ENCODE measurements around the gene SIN3A. TPM values are rescaled to one million over a fixed set of nuclear protein-coding genes. Genes with fewer than 3 reads are reported as not detected.

The SIN3A gene
- total RNA-seq, 1 experiment from 2014 or later = 74.7 TPM

GRCh38 chr15:75348562-75349350 lies 102.7 kb downstream of the SIN3A start:
- H3K36me3 ChIP-seq (ENCODE audit: insufficient read depth, low read length, poor library complexity, severe bottlenecking) = no peaks in the 10 kb centered on the region
- H3K4me3 ChIP-seq (ENCODE audit: low read depth, low read length, poor library complexity, severe bottlenecking) = peak overlapping the region; percentile 94
- ChIA-PET POLR2A (ENCODE audit: low non-redundant PET) (no interaction called here), CTCF (no interaction called here)
- no peaks in the 10 kb centered on the region for H3K27me3 ChIP-seq (replicated peaks; ENCODE audit: insufficient read depth, low read depth, low read length, poor library complexity)
- H3K27ac ChIP-seq (ENCODE audit: low read depth, low read length, poor library complexity, severe bottlenecking) = peak overlapping the region; percentile 74
- peak; percentile 23 for DNase-seq (ENCODE audit: low spot score)
- BruUV-seq (replicated peaks) = no TSS peak
- intact Hi-C loops (cut with micrococcal nuclease; ENCODE audit: unreplicated experiment) = no loop called here
- TF ChIP-seq CTCF (conservative IDR thresholded peaks at IDR 0.05; ENCODE audit: low read depth, low read length) (no peak), EZH2 (IDR thresholded peaks at IDR 0.05; ENCODE audit: borderline replicate concordance, low read depth, low read length, poor library complexity, severe bottlenecking) (no peak)
- H3K9me3 ChIP-seq (ENCODE audit: low read depth, low read length, poor library complexity, severe bottlenecking) = no peaks in the 10 kb centered on the region
- peaks cover 6% of the 10 kb centered on the region for H3K4me1 ChIP-seq (ENCODE audit: insufficient read depth, low read length, poor library complexity, severe bottlenecking)

GRCh38 chr15:75348034-75348561 lies 103.4 kb downstream of the SIN3A start:
- POLR2A ChIA-PET (ENCODE audit: low non-redundant PET) = interaction anchor here (0.6 kb wide), 1 partner anchor 18 kb away, joined by 7 read pairs; no protein-coding TSS in a partner anchor
- intact Hi-C loops (cut with micrococcal nuclease; ENCODE audit: unreplicated experiment) = no loop called here
- Histone ChIP-seq H3K4me1 (ENCODE audit: insufficient read depth, low read length, poor library complexity, severe bottlenecking) (peaks cover 6% of the 10 kb centered on the region), H3K4me3 (ENCODE audit: low read depth, low read length, poor library complexity, severe bottlenecking) (peak overlapping the region; percentile 94), H3K36me3 (ENCODE audit: insufficient read depth, low read length, poor library complexity, severe bottlenecking) (no peaks in the 10 kb centered on the region), H3K27me3 (replicated peaks; ENCODE audit: insufficient read depth, low read depth, low read length, poor library complexity) (no peaks in the 10 kb centered on the region), H3K9me3 (ENCODE audit: low read depth, low read length, poor library complexity, severe bottlenecking) (no peaks in the 10 kb centered on the region), H3K27ac (ENCODE audit: low read depth, low read length, poor library complexity, severe bottlenecking) (peak overlapping the region; percentile 74)
- no TSS peak for BruUV-seq (replicated peaks)
- CTCF ChIA-PET = no interaction called here
- DNase-seq (ENCODE audit: low spot score) = no peak
- TF ChIP-seq CTCF (conservative IDR thresholded peaks at IDR 0.05; ENCODE audit: low read depth, low read length) (no peak), EZH2 (IDR thresholded peaks at IDR 0.05; ENCODE audit: borderline replicate concordance, low read depth, low read length, poor library complexity, severe bottlenecking) (no peak)

- CTCF ChIA-PET = no interaction called here
Observed at GRCh38 chr15:75347222-75348033, 104.1 kb downstream of the SIN3A start.

More at GRCh38 chr15:75347222-75348033, 104.1 kb downstream of the SIN3A start:
- POLR2A ChIA-PET (ENCODE audit: low non-redundant PET) = interaction anchor here (0.6 kb wide), 1 partner anchor 19 kb away, joined by 7 read pairs; no protein-coding TSS in a partner anchor
- TF ChIP-seq CTCF (conservative IDR thresholded peaks at IDR 0.05; ENCODE audit: low read depth, low read length) = no peak
- no peak for TF ChIP-seq EZH2 (IDR thresholded peaks at IDR 0.05; ENCODE audit: borderline replicate concordance, low read depth, low read length, poor library complexity, severe bottlenecking)
- H3K27me3 ChIP-seq (replicated peaks; ENCODE audit: insufficient read depth, low read depth, low read length, poor library complexity) = no peaks in the 10 kb centered on the region
- H3K27ac ChIP-seq (ENCODE audit: low read depth, low read length, poor library complexity, severe bottlenecking) = peak overlapping the region; percentile 74
- no peaks in the 10 kb centered on the region for H3K36me3 ChIP-seq (ENCODE audit: insufficient read depth, low read length, poor library complexity, severe bottlenecking)
- H3K9me3 ChIP-seq (ENCODE audit: low read depth, low read length, poor library complexity, severe bottlenecking) = no peaks in the 10 kb centered on the region
- intact Hi-C loops (cut with micrococcal nuclease; ENCODE audit: unreplicated experiment) = no loop called here
- DNase-seq (ENCODE audit: low spot score) = peak; percentile 45
- no TSS peak for BruUV-seq (replicated peaks)
- H3K4me1 ChIP-seq (ENCODE audit: insufficient read depth, low read length, poor library complexity, severe bottlenecking) = peaks cover 6% of the 10 kb centered on the region
- peak overlapping the region; percentile 94 for H3K4me3 ChIP-seq (ENCODE audit: low read depth, low read length, poor library complexity, severe bottlenecking)
